HUES6 (cell line): ENCODE data around the gene TUBA3D.
A peak's percentile ranks its signal among the peaks of the same experiment; 100 is the strongest.
"Not testable (repeated sequence)": the region's sequence is repeated elsewhere in the genome, so short reads cannot be mapped to it uniquely, and the experiment has no call there.

Experiments used
- H3K27ac ChIP-seq: 2 replicates; pipeline ENCODE4 v1.7.0; 2013; ENCODE audit warnings: low read depth, mild to moderate bottlenecking, low read length, inconsistent platforms
- H3K27me3 ChIP-seq: 2 replicates; pipeline ENCODE4 v1.6.1; 2013; ENCODE audit warnings: low read length; ENCODE audit not compliant: control insufficient read depth, insufficient read depth
- H3K36me3 ChIP-seq: 2 replicates; pipeline ENCODE4 v1.6.1; 2013; ENCODE audit warnings: low read length; ENCODE audit not compliant: control insufficient read depth, insufficient read depth
- H3K4me1 ChIP-seq: 2 replicates; pipeline ENCODE4 v1.6.1; 2013; ENCODE audit warnings: low read length; ENCODE audit not compliant: control insufficient read depth, insufficient read depth
- H3K4me3 ChIP-seq: 2 replicates; pipeline ENCODE4 v1.5.1; 2013; ENCODE audit warnings: low read depth, low read length
- H3K9ac ChIP-seq: one replicate; pipeline ENCODE4 v1.6.1; 2013; ENCODE audit warnings: mild to moderate bottlenecking, low read length
- H3K9me3 ChIP-seq: 2 replicates; pipeline ENCODE4 v1.6.1; 2013; ENCODE audit warnings: low read depth, low read length; ENCODE audit not compliant: control insufficient read depth, insufficient read depth

The TUBA3D gene

GRCh38 chr2:131517856-131518255, 41.9 kb downstream of the TUBA3D start:
- H3K9me3 ChIP-seq, H3K27me3 ChIP-seq, H3K4me1 ChIP-seq, H3K27ac ChIP-seq, H3K9ac ChIP-seq, H3K4me3 ChIP-seq: not testable (repeated sequence)
- H3K36me3 ChIP-seq: peaks cover 70% of the 10 kb centered on the region

- peaks cover 65% of the 10 kb centered on the region for H3K36me3 ChIP-seq
- not testable (repeated sequence) for H3K4me3 ChIP-seq, H3K9me3 ChIP-seq, H3K4me1 ChIP-seq, H3K27ac ChIP-seq, H3K27me3 ChIP-seq, H3K9ac ChIP-seq
These were observed 42.6 kb downstream of the TUBA3D start for GRCh38 chr2:131518531-131518930.

GRCh38 chr2:131519466-131519865, 43.5 kb downstream of the TUBA3D start:
- H3K27me3 ChIP-seq: no peaks in the 10 kb centered on the region
- H3K36me3 ChIP-seq: peaks cover 56% of the 10 kb centered on the region
- H3K27ac ChIP-seq: no peak overlapping the region
- no peak overlapping the region for H3K4me3 ChIP-seq
- H3K4me1 ChIP-seq: no peaks in the 10 kb centered on the region
- no peaks in the 10 kb centered on the region for H3K9me3 ChIP-seq
- H3K9ac ChIP-seq: no peak overlapping the region

- not testable (repeated sequence) for H3K9ac ChIP-seq, H3K9me3 ChIP-seq, H3K27ac ChIP-seq, H3K4me1 ChIP-seq, H3K4me3 ChIP-seq, H3K27me3 ChIP-seq
- peaks cover 52% of the 10 kb centered on the region for H3K36me3 ChIP-seq
These were observed 44.1 kb downstream of the TUBA3D start for GRCh38 chr2:131519871-131520470.

- no peak overlapping the region for H3K9ac ChIP-seq
These were observed 44.6 kb downstream of the TUBA3D start for GRCh38 chr2:131520526-131520925.

GRCh38 chr2:131521524-131521923, 45.6 kb downstream of the TUBA3D start:
- H3K4me3 ChIP-seq, H3K27me3 ChIP-seq, H3K9ac ChIP-seq, H3K27ac ChIP-seq, H3K4me1 ChIP-seq, H3K9me3 ChIP-seq: not testable (repeated sequence)
- peaks cover 45% of the 10 kb centered on the region for H3K36me3 ChIP-seq

More at GRCh38 chr2:131520526-131520925, 44.6 kb downstream of the TUBA3D start:
- H3K36me3 ChIP-seq: peaks cover 52% of the 10 kb centered on the region
- H3K27me3 ChIP-seq: no peaks in the 10 kb centered on the region
- H3K4me3 ChIP-seq: no peak overlapping the region
- no peaks in the 10 kb centered on the region for H3K9me3 ChIP-seq
- H3K4me1 ChIP-seq: no peaks in the 10 kb centered on the region
- H3K27ac ChIP-seq: no peak overlapping the region

- Histone ChIP-seq H3K9me3 (no peaks in the 10 kb centered on the region), H3K4me3 (no peak overlapping the region), H3K36me3 (peaks cover 38% of the 10 kb centered on the region), H3K27me3 (no peaks in the 10 kb centered on the region), H3K4me1 (no peaks in the 10 kb centered on the region), H3K27ac (no peak overlapping the region), H3K9ac (no peak overlapping the region)
These were observed 46.3 kb downstream of the TUBA3D start for GRCh38 chr2:131521961-131522781.

- H3K27me3 ChIP-seq, H3K9ac ChIP-seq: not testable (repeated sequence)
These were observed 49.3 kb downstream of the TUBA3D start for GRCh38 chr2:131525256-131525655.

GRCh38 chr2:131527131-131528001, 51.4 kb downstream of the TUBA3D start, which contains the start of gene CCDC74A:
Gene CCDC74A (plus strand): TSS chr2:131527888. CDS start chr2:131527971, 83 bp downstream.
- H3K27ac ChIP-seq, H3K4me1 ChIP-seq, H3K27me3 ChIP-seq, H3K36me3 ChIP-seq, H3K9me3 ChIP-seq: not testable (repeated sequence)
- Histone ChIP-seq H3K9ac (peak within 1 kb of the TSS; percentile 33), H3K4me3 (peak within 1 kb of the TSS; percentile 51)

More at GRCh38 chr2:131525256-131525655, 49.3 kb downstream of the TUBA3D start:
- H3K4me3 ChIP-seq, H3K9me3 ChIP-seq, H3K27ac ChIP-seq, H3K36me3 ChIP-seq, H3K4me1 ChIP-seq: not testable (repeated sequence)

- not testable (repeated sequence) for H3K9ac ChIP-seq, H3K9me3 ChIP-seq, H3K4me1 ChIP-seq, H3K4me3 ChIP-seq, H3K27ac ChIP-seq, H3K36me3 ChIP-seq, H3K27me3 ChIP-seq
These were observed 53.3 kb downstream of the TUBA3D start for GRCh38 chr2:131528981-131529863.
